HG03060 (cell line): ENCODE measurements around the gene LIAS.
"Not testable (repeated sequence)": the region's sequence is repeated elsewhere in the genome, so short reads cannot be mapped to it uniquely, and the experiment has no call there.

Source experiments
- ATAC-seq: cut with Tn5 transposase; IDR thresholded peaks from one replicate; pipeline ENCODE4 v1.9.1; 2021; ENCODE audit warnings: low read depth, moderate number of reproducible peaks; ENCODE audit not compliant: unreplicated experiment

Gene LIAS

GRCh38 chr4:39495446-39496213, 36.8 kb downstream of the LIAS start:
- no peak for ATAC-seq

DNA sequence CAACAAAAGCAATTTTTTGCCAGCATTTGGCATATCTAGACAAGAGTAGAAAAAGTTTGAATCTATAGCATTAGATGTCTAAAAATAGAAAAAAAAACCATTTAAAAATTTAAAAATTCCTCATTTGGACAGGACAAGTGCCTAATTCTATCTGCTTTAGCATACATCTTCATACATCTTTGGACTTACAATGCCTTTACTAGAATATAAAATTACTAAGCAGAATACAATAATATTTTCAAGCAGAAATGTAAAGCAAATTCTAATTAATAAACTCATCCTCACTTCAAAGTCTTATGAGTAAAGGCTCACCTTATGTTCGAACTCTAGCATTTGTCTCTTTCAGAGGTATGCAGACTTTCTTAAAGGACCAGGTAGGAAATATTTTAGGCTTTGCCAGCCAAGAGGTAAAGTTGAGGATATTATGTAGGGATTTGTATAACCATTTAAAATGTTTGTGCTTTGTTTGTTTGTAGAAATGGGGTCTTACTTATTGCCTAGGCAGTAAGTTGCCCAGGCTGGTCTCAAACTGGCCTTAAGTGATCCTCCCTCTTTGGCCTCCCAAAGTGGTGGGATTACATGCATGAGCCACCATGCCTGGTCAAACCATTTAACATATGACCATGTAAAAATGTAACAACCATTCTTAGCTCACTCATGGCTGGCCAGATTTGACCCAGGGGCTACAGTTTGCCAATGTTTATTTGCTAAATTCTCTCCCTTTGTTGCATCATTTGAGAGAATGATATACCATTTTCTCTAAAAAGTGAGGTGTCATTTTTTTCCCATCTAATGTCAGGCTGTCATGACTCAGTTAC, 39.3 kb downstream of the LIAS start:
- no peak for ATAC-seq

DNA sequence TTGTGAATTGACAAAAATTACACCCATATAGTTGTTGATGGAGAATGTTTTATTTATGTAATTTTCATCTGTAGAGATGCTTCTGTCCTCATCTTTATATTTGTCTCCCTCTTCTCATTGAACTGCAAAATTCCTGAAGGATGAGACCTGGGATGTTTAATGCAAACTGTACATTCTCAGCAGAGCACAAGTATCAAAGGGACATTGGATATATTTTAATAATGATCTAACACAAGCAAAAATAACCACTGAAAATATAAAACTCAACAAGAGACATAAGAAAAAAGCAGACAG, 39.8 kb downstream of the LIAS start:
- no peak for ATAC-seq

DNA sequence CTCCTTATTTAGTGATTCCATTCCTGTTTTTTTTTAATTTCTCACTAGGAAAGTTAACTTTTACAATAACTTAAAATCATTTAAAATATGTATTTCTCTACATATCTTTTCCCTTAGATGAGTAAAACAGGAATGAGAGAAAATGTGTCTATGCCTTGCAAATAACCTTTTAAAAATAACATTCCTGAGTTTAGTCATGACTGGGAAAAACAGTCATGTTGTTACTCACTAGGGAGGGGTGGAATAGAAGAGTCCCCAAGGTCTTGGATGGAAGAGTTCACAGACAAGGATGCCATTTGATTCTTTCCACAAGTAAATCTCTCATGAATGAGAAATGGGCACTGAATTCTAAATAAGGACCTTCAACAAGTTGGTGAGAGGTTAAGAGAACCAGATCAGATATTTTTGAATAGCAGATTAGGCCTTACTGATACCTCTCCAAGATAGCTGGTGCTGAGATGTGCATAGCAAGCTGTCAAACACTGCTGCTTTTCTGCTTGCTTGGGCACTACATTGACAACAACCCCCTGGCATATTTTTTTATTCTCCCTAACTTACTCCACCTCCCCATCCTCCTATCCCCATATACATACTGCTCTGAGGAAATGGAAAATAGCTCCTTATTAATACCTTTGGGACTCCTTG, 43.3 kb downstream of the LIAS start:
- no peak for ATAC-seq

DNA sequence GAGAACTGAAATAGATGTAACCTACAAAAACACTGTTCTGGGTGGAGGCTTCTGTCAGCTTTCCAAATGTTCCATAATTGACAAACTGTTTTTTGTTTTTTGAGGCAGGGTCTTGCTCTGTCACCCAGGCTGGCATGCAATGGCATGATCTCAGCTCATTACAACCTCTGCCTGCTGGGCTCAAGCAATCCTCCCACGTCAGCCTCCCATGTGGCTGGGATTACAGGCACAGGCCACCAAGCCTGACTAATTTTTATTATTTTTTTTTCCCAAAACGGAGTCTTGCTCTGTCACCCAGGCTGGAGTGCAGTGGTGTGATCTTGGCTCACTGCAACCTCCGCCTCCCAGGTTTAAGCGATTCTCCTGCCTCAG, 43.8 kb downstream of the LIAS start:
- ATAC-seq = not testable (repeated sequence)

GRCh38 chr4:39504538-39504937, 45.7 kb downstream of the LIAS start:
- no peak for ATAC-seq

DNA sequence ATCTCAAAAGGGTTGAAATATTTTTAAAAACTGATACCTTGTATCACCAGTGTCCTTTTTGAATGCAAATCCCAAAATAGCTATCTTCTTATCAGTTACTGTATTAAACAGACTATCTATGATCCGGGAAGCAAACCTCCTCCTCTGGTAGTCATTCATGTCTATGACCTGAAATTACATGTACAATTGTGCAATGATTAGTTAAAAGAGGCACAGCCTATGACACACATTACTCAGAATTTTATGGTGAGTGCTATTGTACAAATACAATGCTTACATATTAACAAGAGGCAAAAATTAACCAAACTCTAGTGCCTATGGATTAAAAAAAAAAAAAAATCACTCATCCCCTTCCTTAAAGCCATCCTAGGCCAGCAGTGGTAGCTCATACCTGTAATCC, 46.7 kb downstream of the LIAS start:
- ATAC-seq = no peak

DNA sequence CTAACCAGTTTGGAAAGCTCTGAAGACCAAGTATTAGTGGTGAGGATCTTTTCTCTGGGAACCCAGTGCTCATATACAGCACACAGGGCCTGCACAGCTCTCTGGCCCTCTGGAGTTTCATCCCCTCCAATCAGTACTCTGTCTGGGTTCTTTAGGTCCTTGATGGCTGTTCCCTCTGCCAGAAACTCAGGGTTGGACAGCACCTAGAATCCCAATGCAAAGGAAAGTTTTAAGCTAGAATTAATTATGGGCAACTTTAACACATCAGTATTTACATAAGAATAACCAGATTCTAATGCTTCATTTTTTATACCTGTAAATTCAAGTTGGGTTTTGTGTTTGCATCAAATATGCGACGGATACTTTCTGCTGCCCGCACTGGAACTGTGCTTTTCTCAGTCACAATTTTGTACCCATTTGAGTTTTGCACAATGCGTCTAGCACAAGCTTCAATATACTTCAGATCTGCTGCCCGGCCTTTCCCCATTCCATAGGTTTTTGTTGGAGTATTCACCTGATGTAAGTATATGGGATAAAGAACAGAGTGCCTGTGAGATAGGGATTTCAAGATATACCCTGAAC, 51.6 kb downstream of the LIAS start:
- no peak for ATAC-seq

GRCh38 chr4:39514266-39514665, 55.4 kb downstream of the LIAS start:
- ATAC-seq = not testable (repeated sequence)

- no peak for ATAC-seq
Observed at GRCh38 chr4:39514888-39515401, 56.1 kb downstream of the LIAS start.

GRCh38 chr4:39515669-39516401, 57.0 kb downstream of the LIAS start:
- not testable (repeated sequence) for ATAC-seq

DNA sequence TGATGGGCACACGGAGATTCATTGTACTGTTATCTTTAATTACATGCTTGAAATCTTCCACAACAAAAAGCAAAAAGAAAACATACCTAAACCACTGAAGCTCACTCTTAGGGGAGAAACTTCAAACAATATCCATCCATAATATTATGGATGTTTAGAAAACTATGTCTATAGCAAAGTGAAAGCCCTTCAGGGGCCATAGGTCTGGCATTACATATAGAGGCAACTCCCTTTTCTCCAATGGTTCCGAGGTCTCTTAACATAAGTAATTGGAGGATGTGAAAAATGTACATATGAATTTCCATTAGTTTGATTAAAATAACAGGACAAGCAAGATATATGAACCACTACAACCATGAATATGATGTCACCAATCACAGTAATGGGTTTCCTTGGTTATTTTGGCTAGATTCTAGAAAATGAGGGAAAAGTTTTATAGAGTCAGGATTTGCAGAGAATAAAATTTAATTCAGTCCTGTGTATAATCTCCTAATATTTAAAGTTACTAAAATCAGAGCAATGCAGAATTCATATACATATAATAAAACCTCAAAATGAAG, 57.6 kb downstream of the LIAS start:
- ATAC-seq = no peak

DNA sequence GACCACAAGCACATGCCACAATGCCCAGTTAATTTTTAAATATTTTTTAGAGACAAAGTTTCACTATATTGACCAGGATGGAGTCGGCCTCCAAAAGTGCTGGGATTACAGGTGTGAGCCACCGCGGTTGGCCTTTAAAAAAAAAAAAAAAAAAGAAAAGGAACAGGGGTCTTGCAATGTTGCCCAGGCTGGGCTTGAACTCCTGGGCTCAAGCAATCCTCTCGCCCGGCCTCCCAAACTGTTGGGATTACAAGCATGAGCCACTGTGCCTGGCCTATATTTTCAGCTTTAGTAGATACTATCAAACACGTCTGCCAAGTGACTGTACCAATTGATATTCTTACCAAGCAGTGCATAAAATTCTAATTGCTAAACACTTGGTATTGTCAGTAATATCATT, 59.6 kb downstream of the LIAS start:
- ATAC-seq = no peak

GRCh38 chr4:39521253-39521919, 62.5 kb downstream of the LIAS start:
- ATAC-seq = no peak

- ATAC-seq = no peak
Observed at GRCh38 chr4:39522068-39522467, 63.2 kb downstream of the LIAS start.

GRCh38 chr4:39524161-39524957, 65.5 kb downstream of the LIAS start:
- ATAC-seq = no peak

DNA sequence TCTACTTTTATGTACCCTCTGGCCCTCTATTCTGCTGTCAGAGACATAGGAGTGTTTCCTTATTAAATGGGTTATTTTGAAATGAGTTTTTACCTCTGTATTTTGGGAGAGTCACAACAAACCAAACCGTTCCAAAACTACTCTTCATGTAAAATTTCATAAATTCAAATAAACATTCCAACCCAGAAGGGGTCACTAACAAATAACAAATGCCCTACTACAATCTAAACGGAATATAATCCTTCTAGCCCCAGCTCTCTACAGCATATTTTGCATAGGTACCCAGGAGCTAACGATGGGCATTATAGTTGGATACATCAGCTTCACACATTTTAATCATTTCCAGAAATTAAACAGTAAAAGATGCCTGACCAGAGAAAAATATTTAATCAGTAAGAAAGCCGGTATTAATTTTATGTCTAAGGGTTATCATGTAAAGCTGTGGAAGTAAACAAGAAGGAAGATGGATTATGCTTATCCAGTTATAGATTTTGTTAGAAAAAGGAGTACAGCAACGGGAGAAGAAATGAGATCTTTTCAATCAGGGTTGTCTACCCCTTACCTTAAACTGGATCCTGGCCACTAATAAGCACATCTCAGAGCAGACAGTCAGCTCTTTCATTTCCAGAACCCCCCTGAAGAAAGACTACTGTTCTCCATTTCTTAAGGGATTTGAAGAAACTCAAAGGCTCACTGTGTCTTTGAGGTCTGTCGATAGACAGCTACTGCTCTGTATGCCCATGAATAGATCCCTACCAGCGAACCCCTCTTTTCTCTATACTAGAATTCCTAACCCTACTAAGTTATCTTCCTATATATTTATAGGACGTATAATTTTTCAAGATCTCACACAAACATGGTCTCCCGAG, 67.2 kb downstream of the LIAS start:
- no peak for ATAC-seq

DNA sequence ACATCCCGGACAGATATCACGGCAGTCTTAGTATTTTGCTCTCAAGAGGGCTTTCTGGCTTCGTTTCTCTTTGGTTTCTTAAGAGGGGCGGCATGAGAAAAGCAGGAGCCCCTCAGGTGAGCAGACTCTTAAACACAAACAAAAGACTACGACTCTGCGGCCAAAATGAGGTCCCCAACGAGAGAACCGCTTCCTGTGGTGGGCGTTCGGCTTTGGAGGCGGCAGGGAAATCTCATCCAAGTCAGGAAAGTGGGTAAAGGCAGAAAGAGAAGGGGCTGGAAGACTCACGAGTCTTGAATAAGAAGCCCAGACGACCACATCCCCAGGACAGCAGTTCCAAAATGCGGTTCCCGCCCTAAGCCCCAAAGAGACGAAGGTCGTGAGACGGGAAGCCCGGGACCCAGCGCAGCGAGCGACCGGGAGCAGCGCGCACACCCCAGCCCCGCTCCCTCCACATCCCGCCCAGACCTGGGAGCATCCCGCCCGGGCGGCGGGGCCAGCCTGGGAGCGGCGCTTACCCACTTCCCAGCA, 68.0 kb downstream of the LIAS start:
- no peak for ATAC-seq
